OCI-LY1 (cell line): Measurements from ENCODE around the gene MICB.
A peak's percentile ranks its signal among the peaks of the same experiment; 100 is the strongest.
"Not testable (repeated sequence)": the region's sequence is repeated elsewhere in the genome, so short reads cannot be mapped to it uniquely, and the experiment has no call there.

ENCODE experiments used
- H2AFZ ChIP-seq: fragments of 200-600 bp; sonication (generic), shearing (Covaris generic); 2 replicates; pipeline ENCODE4 v1.6.0; 2014; ENCODE audit warnings: antibody characterized with exemption, mild to moderate bottlenecking, low read length
- H3F3A ChIP-seq: fragments of 200-600 bp; sonication (generic), shearing (Covaris generic); 2 replicates; pipeline ENCODE4 v1.6.0; 2014; ENCODE audit warnings: mild to moderate bottlenecking, antibody characterized with exemption, low read length, moderate library complexity; ENCODE audit not compliant: insufficient read depth
- H3K27ac ChIP-seq: fragments of 200-600 bp; sonication (generic); 2 replicates; pipeline ENCODE4 v1.5.1; 2014; ENCODE audit warnings: low read length, mixed run types, mild to moderate bottlenecking, low read depth; ENCODE audit not compliant: poor library complexity, severe bottlenecking
- H3K27me3 ChIP-seq: fragments of 200-600 bp; sonication (generic); 2 replicates; pipeline ENCODE4 v1.6.0; 2014; ENCODE audit warnings: antibody characterized with exemption, mild to moderate bottlenecking, low read length, moderate library complexity; ENCODE audit not compliant: insufficient read depth
- H3K36me3 ChIP-seq: fragments of 200-600 bp; sonication (generic); 2 replicates; pipeline ENCODE4 v1.6.1; 2014; ENCODE audit warnings: mild to moderate bottlenecking, antibody characterized with exemption, low read length, moderate library complexity, mixed read lengths; ENCODE audit not compliant: insufficient read depth
- H3K4me1 ChIP-seq: fragments of 200-600 bp; sonication (generic); 2 replicates; pipeline ENCODE4 v1.5.1; 2014; ENCODE audit warnings: mild to moderate bottlenecking, low read length, moderate library complexity; ENCODE audit not compliant: insufficient read depth, severe bottlenecking
- H3K4me2 ChIP-seq: fragments of 200-600 bp; sonication (generic), shearing (Covaris generic); 2 replicates; pipeline ENCODE4 v1.6.1; 2014; ENCODE audit warnings: low read length
- H3K4me3 ChIP-seq: fragments of 200-600 bp; sonication (generic); 2 replicates; pipeline ENCODE4 v1.5.1; 2014; ENCODE audit warnings: low read length, low read depth, mild to moderate bottlenecking, mixed read lengths; ENCODE audit not compliant: poor library complexity, severe bottlenecking
- H3K79me2 ChIP-seq: fragments of 200-600 bp; shearing (Covaris generic); 2 replicates; pipeline ENCODE4 v1.6.1; 2016; ENCODE audit warnings: mixed run types, low read length, mixed read lengths; ENCODE audit not compliant: insufficient read depth
- H3K9ac ChIP-seq: fragments of 200-600 bp; sonication (generic), shearing (Covaris generic); 2 replicates; pipeline ENCODE4 v1.6.1; 2014; ENCODE audit warnings: mild to moderate bottlenecking, low read length, mixed read lengths
- H3K9me2 ChIP-seq: fragments of 200-600 bp; sonication (generic), shearing (Covaris generic); 2 replicates; pipeline ENCODE4 v1.6.1; 2014; ENCODE audit warnings: low read depth, mild to moderate bottlenecking, low read length, mixed read lengths
- H3K9me3 ChIP-seq: fragments of 200-600 bp; shearing (Covaris generic); 2 replicates; pipeline ENCODE4 v1.6.1; 2014; ENCODE audit warnings: low read length, mixed read lengths
- H4K20me1 ChIP-seq: fragments of 200-600 bp; sonication (generic), shearing (Covaris generic); 2 replicates; pipeline ENCODE4 v1.6.0; 2016; ENCODE audit warnings: mild to moderate bottlenecking, low read length; ENCODE audit not compliant: insufficient read depth
- EZH2 ChIP-seq: fragments of 200-600 bp; sonication (generic), shearing (Covaris generic); IDR thresholded peaks from 2 replicates; pipeline ENCODE4 v1.8.0; 2017; ENCODE audit warnings: borderline replicate concordance, mixed run types, mild to moderate bottlenecking, antibody characterized with exemption, low read length, moderate library complexity, mixed read lengths
- TF ChIP-seq, protein P1 (sequence below): fragments of 200-600 bp; sonication (generic), shearing (Covaris generic); IDR thresholded peaks from 2 replicates; pipeline ENCODE4 v1.5.1; 2017; ENCODE audit warnings: mild to moderate bottlenecking, antibody characterized with exemption, low read length, moderate library complexity, mixed read lengths

The MICB gene

DNA sequence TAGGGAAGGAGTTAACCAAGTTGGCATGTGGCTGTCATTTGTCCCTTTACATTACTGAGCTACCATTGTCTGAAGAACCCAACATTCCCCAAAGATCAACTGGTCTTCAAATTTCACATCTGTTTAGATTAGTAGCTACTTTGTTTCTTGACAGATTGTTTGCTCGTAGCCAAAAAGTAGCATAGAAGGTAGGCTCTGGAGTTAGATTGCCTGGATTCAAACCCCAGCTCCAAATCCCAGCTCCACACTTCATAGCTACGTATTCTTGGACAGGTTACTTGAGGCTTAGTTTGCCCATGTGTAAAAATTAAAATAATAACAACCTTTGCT, 50.6 kb downstream of the MICB start:
- Histone ChIP-seq H4K20me1 (no peaks in the 10 kb centered on the region), H3K79me2 (no peaks in the 10 kb centered on the region), H3K27me3 (no peaks in the 10 kb centered on the region), H3K4me1 (peaks cover 56% of the 10 kb centered on the region), H3K9me3 (no peaks in the 10 kb centered on the region), H3K4me3 (peak overlapping the region; percentile 64), H3K36me3 (peaks cover 7% of the 10 kb centered on the region), H2AFZ (no peak overlapping the region), H3F3A (no peaks in the 10 kb centered on the region), H3K4me2 (peak overlapping the region; percentile 92), H3K9me2 (no peaks in the 10 kb centered on the region), H3K27ac (peak overlapping the region; percentile 75), H3K9ac (peak overlapping the region; percentile 77; the same call in 1 of the 2 replicates)
- no peak for TF ChIP-seq EZH2
- TF ChIP-seq, protein P1, sequence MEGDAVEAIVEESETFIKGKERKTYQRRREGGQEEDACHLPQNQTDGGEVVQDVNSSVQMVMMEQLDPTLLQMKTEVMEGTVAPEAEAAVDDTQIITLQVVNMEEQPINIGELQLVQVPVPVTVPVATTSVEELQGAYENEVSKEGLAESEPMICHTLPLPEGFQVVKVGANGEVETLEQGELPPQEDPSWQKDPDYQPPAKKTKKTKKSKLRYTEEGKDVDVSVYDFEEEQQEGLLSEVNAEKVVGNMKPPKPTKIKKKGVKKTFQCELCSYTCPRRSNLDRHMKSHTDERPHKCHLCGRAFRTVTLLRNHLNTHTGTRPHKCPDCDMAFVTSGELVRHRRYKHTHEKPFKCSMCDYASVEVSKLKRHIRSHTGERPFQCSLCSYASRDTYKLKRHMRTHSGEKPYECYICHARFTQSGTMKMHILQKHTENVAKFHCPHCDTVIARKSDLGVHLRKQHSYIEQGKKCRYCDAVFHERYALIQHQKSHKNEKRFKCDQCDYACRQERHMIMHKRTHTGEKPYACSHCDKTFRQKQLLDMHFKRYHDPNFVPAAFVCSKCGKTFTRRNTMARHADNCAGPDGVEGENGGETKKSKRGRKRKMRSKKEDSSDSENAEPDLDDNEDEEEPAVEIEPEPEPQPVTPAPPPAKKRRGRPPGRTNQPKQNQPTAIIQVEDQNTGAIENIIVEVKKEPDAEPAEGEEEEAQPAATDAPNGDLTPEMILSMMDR = no peak

DNA sequence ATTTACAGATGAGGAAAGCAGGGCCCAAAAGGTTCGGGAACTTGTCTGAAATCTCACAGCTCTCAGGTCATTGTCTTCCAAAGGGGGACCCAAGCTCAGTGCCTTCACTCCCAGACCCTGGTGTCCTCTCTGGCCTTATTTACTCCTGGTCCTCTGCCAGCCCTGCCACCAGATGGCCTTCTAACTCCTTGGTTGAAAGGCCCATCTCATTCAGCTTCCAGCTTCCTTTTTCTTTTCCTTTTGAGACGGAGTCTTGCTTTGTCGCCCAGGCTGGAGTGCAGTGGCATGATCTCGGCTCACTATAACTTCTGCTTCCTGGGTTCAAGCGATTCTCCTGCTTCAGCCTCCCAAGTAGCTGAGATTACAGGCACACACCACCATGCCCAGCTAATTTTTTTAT, 53.4 kb downstream of the MICB start:
- H4K20me1 ChIP-seq, H3K79me2 ChIP-seq, H3K4me3 ChIP-seq, H3K36me3 ChIP-seq, H3F3A ChIP-seq, H3K9ac ChIP-seq, H2AFZ ChIP-seq, H3K27me3 ChIP-seq, H3K4me2 ChIP-seq, H3K9me2 ChIP-seq, H3K9me3 ChIP-seq, H3K27ac ChIP-seq: not testable (repeated sequence)
- TF ChIP-seq, protein P1 = peak; percentile 67
- peaks cover 51% of the 10 kb centered on the region for H3K4me1 ChIP-seq

DNA sequence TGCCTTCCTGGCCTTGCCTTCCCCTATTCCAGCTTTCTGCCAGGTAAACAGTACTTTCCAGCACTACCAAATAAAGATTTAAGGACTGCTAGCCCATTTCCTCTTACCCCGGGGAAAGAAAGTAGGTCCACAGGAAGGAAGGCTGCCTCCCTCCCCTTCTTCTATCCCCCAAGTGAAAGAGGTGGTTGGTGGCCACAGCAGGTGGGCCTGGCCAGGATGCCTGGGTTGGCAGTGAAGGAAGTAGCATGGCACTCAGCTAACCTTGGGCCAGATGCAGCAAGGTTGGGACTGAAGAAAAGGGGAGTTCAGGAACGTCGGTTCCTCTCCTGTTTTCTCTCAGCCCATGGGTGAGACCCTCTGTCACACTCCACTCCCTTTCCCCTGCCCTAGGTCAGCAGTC, 58.4 kb downstream of the MICB start:
- Histone ChIP-seq H2AFZ (no peak overlapping the region), H4K20me1 (no peaks in the 10 kb centered on the region), H3K36me3 (peaks cover 14% of the 10 kb centered on the region), H3K27ac (peak overlapping the region; percentile 69), H3K27me3 (no peaks in the 10 kb centered on the region), H3F3A (peaks cover 16% of the 10 kb centered on the region; the same call in 1 of the 2 replicates), H3K9me3 (no peaks in the 10 kb centered on the region), H3K9ac (peak overlapping the region; percentile 14; the same call in 1 of the 2 replicates), H3K9me2 (no peaks in the 10 kb centered on the region), H3K4me3 (no peak overlapping the region), H3K79me2 (no peaks in the 10 kb centered on the region), H3K4me1 (peaks cover 60% of the 10 kb centered on the region), H3K4me2 (no peak overlapping the region; the same call in 1 of the 2 replicates)
- TF ChIP-seq EZH2 = no peak
- TF ChIP-seq, protein P1 = no peak
